Ammon's horn (tissue), 1 donor: ENCODE results near the gene CPB1.
A peak's percentile ranks its signal among the peaks of the same experiment; 100 is the strongest.
"Not testable (repeated sequence)": the region's sequence is repeated elsewhere in the genome, so short reads cannot be mapped to it uniquely, and the experiment has no call there.

Experiments used
- DNase-seq: peaks from one replicate; pipeline ENCODE4 v3.0.0-alpha.2; 2016; ENCODE audit warnings: low spot score

Gene CPB1

GRCh38 chr3:148827585-148827984, at the start of gene CPB1:
Gene CPB1 (plus strand): TSS chr3:148827811. CDS start chr3:148827824, 13 bp downstream.
- DNase-seq: no peak

- no peak for DNase-seq
Measured at GRCh38 chr3:148778926-148779325, 48.7 kb upstream of the CPB1 start.

GRCh38 chr3:148785026-148785425, 42.6 kb upstream of the CPB1 start:
- DNase-seq: not testable (repeated sequence)

- DNase-seq: not testable (repeated sequence)
Measured at GRCh38 chr3:148786159-148786558, 41.5 kb upstream of the CPB1 start.

GRCh38 chr3:148789146-148789545, 38.5 kb upstream of the CPB1 start:
- no peak for DNase-seq

- no peak for DNase-seq
Measured at GRCh38 chr3:148789906-148790305, 37.7 kb upstream of the CPB1 start.

GRCh38 chr3:148790370-148790769, 37.2 kb upstream of the CPB1 start:
- no peak for DNase-seq

GRCh38 chr3:148790851-148791735, 36.5 kb upstream of the CPB1 start:
- peak; percentile 86 for DNase-seq

GRCh38 chr3:148791920-148792319, 35.7 kb upstream of the CPB1 start:
- DNase-seq: no peak

GRCh38 chr3:148792516-148792915, 35.1 kb upstream of the CPB1 start:
- DNase-seq: no peak

GRCh38 chr3:148796799-148797198, 30.8 kb upstream of the CPB1 start:
- no peak for DNase-seq

- DNase-seq: no peak
Measured at GRCh38 chr3:148797795-148798194, 29.8 kb upstream of the CPB1 start.

GRCh38 chr3:148800414-148800813, 27.2 kb upstream of the CPB1 start:
- no peak for DNase-seq

GRCh38 chr3:148809835-148810234, 17.8 kb upstream of the CPB1 start:
- no peak for DNase-seq

GRCh38 chr3:148815316-148816110, 12.1 kb upstream of the CPB1 start:
- peak; percentile 12 for DNase-seq

GRCh38 chr3:148816427-148816826, 11.2 kb upstream of the CPB1 start:
- no peak for DNase-seq

GRCh38 chr3:148816981-148817525, 10.6 kb upstream of the CPB1 start:
- no peak for DNase-seq

GRCh38 chr3:148820361-148821245, 7.0 kb upstream of the CPB1 start:
- no peak for DNase-seq

- DNase-seq: no peak
Measured at GRCh38 chr3:148823026-148823425, 4.6 kb upstream of the CPB1 start.

GRCh38 chr3:148825476-148825875, 2.1 kb upstream of the CPB1 start:
- no peak for DNase-seq

GRCh38 chr3:148828136-148828690, 602 bp downstream of the CPB1 start:
- no peak for DNase-seq
